ENCODE results near the gene RNASE7.

- TF ChIP-seq CTCF (IDR thresholded peaks at IDR 0.05; ENCODE audit: low read depth, low read length), result no peak
- no peak for TF ChIP-seq EZH2phosphoT487 (IDR thresholded peaks at IDR 0.05; ENCODE audit: low read depth)
These were observed 1.7 kb upstream of the RNASE7 start for GRCh38 chr14:21040370-21040925.

Data from OCI-LY3 (cell line).